GM08714 (cell line): ENCODE measurements around the gene KCNG3.
"Not testable (repeated sequence)": the region's sequence is repeated elsewhere in the genome, so short reads cannot be mapped to it uniquely, and the experiment has no call there.

ENCODE experiments used
- H3K4me3 ChIP-seq: fragments of 200-500 bp; sonication (Bioruptor generic); 2 replicates; pipeline ENCODE4 v1.5.1; 2014; ENCODE audit warnings: mild to moderate bottlenecking, low read length, inconsistent platforms
- ZNF274 ChIP-seq: IDR thresholded peaks from 2 replicates; pipeline ENCODE4 v1.6.1; 2012; ENCODE audit warnings: mild to moderate bottlenecking, low read depth, low read length

Gene KCNG3

DNA sequence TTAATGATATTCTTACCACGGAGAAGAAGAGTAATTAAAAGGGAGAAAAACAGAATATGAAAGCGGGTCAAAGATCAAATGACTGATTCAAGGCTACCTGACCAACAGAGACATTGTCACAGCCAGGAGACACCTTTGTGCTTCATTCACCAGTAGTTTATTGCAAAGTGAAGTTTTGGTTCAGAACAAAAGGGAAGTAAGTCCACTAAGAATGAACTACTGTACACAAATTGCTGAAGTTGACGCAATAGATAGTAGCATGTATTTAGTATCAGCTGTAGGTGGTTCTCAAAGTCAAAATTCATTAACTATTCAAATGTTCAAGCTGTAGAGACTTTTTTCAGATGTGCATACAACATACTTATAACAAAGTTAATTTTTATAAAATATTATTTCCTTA, 68.1 kb downstream of the KCNG3 start:
- TF ChIP-seq ZNF274: no peak
- H3K4me3 ChIP-seq: no peak overlapping the region

DNA sequence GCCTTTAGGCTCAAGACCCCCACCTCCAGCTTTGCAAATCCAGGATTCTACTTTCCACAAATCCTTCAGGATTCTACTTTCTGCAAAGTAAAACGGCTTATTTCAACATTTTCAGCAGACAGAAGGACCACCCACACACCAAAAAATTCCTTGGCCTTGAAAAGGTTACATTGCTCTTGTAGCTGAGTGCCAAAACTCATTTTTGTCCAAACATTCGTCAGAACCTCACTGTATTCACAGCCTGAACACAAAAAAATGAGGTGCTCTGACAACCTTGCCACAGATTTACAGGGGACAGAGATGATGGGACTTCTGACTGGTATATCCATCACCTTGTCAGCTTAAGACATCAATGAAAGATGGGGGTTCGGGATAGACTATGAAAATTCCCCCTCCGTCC, 69.7 kb downstream of the KCNG3 start:
- TF ChIP-seq ZNF274: no peak
- H3K4me3 ChIP-seq: no peak overlapping the region

DNA sequence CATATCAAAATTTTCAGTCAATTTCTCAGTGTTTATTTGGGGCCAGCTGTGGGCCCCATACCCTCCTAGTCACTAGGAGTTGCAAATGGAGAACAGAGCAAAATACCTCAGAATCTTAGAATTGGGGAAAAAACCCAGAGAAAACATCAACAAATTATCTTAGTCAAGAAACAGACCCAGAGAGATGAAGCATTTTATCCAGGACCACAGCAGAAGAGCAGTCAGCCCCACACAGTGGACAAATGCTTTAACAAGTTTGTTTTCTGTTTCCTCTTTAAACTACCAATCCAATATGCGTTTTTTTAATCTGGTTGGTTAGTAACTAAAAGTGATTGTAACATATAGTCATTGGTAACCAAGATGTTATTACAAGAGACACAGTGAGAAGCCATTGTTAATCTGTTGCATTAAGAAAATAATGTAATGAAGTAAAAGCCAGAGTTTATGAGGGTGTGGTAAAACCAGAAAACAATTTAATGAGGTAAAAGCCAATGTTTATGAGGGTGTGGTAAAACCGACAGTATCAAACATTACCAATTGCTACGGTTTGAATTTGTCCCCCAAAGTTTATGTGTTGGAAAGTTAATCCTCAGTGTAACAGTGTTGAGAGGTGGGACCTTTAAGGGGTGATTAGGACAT, 72.1 kb downstream of the KCNG3 start:
- H3K4me3 ChIP-seq: no peak overlapping the region
- TF ChIP-seq ZNF274: no peak

DNA sequence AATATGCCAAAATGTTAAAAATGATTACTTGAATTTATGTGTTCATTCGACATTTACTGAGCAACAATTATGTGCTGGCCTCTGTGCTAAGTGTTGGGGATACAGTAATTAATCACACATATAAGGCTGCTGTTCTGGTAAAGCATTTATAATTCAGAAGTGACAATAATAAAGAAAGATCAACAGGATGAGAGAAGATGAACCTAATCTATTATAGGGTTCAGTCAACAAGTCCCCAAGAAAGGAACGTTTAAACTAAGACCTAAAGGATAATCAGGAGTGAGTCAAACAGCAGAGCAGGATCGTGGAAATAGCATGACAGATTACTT, 72.7 kb downstream of the KCNG3 start:
- no peak for TF ChIP-seq ZNF274
- no peak overlapping the region for H3K4me3 ChIP-seq

DNA sequence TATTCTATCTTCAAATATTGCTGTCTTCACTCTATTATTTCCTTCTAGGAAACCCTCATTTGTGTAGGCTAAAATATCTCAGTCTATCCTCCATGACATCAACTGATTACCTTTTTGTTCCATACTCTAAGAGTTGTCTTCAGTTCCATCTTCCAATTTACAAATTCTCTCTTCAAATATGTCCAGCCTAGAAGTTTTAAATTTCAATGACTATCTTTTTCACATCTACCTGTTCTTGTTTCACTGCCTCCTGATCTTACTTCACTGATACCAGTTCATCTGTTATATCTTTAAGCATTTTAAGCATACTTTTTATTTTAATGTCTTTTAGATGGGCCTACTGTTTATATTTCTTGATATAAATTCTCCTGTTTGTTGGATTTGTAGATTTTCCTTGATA, 79.1 kb downstream of the KCNG3 start:
- TF ChIP-seq ZNF274: no peak
- H3K4me3 ChIP-seq: no peak overlapping the region

DNA sequence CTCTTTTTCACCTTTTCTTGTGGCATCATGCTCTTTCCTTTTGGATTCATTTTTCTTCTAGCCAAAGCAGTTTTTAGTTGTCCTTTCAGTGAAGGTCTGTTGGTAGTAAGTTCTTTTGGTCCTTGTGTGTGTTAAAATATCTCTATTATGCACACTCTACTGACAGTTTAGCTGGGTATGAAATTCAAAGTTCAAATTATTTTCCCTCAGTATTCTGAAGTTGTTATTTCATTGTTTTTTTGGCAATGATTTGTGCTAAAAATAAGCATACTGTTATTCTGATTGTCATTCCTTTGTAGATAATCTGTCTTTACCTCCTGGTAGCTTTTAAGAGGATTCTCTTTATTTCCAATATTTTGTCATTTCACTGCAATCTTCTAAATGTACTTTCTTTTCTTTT, 79.6 kb downstream of the KCNG3 start:
- TF ChIP-seq ZNF274: no peak
- no peak overlapping the region for H3K4me3 ChIP-seq

DNA sequence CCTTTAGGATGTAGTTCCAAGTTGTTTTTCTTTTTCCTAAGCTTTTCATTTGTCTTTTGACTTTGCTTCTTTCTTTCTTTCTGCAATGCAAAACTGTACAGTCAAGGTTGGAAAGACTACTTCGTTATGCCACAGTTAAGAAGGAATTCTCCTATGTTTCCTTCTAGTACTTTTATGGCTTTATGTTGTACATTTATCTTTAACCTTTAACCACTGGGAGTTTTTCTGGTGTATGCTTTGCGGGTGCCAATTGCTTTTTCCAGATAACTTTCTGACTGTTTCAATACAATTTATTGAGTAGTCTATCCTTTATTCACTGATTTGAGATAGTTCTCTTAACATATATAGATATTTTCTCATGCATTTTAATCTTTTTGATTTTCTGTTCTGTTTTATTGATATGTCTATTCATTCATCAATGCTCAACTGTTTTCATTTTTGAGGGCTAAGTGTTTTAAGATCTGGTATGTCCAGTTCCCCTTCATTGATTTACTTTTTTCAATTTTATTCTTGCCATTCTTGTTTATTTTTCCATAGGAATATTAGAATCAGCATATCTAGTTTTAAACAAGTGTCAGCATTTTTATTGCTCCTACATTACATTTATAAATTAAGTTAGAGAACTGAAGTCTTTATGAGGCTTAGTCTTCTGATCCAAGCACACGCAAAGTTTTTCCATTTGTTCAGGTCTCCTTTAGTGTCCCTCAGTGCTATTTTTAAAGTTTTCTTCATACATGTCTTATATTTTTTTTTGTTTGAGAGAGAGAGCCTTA, 82.9 kb downstream of the KCNG3 start:
- TF ChIP-seq ZNF274: no peak
- H3K4me3 ChIP-seq: no peak overlapping the region

DNA sequence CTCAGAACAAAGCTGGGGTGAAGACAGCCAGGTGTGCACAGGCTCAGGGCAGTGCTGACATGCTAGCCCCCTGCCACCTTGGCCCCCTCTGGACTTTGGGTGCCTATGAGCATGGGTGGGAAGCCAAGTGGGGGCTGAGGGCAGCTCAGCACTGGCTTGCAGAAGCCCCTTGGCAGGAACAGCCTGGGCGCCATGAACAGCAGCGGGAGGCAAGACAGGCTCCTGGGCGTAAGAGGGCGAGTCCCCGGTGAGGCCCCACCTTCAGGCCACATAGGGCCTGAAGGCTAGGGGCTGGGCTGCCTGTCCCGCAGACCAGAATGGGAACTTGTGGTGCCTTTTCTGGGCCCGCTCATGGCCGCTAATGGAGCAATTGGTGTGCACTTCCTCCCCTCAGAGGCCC, 85.8 kb downstream of the KCNG3 start:
- no peak for TF ChIP-seq ZNF274
- H3K4me3 ChIP-seq: no peak overlapping the region

DNA sequence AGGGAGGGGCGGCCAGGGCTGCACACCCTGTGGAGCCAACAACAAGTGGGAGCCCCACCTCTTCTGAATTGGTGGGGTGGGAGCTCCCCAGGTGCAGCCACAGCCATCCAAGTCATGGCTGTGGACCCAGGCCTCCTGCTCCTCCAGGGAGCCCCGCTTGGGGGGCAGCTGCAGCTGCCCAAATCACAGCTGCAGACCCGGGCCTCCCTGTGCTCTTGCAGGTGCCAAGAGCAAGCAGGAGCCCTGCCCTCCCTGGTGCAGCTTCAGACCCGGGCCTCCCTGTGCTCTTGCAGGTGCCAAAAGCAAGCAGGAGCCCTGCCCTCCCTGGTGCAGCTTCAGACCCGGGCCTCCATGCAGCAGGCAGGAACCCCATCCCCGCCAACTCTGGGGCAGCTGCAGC, 86.3 kb downstream of the KCNG3 start:
- no peak for TF ChIP-seq ZNF274
- no peak overlapping the region for H3K4me3 ChIP-seq

DNA sequence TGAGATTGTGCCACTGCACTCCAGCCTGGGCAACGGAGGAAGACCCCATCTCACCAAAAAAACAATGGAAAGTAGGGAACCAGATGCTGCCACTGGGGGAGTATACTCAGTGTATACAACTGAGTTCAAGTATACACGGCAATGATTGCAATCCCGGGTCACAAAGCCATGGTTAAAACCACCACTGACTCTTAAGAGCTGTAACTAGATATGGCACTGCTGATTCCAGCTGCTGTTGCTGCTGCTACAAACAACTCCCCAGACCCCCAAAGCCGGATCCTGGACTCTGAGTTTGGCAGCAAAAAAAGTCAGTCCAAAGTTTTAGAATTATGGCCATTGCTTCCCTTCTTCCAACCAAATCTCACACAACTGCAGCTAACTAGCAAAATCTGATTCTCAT, 89.1 kb downstream of the KCNG3 start:
- no peak for TF ChIP-seq ZNF274
- H3K4me3 ChIP-seq: no peak overlapping the region

DNA sequence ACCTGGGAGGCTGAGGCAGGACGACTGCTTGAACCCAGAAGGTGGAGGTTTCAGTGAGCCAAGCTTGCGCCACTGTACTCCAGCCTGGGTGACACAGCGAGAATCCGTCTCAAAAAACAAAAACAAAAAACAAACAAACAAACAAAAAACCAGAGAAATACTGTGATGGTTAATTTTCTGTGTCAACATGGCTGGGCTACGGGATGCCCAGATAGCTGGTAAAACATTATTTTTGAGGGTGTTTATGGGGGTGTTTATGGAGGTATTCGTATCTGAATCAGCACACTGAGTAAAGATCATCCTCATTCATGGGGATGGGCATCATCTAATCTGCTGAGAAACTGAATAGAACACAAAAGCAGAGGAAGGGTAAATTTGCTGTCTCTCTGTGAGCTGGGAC, 92.0 kb downstream of the KCNG3 start:
- TF ChIP-seq ZNF274: no peak
- H3K4me3 ChIP-seq: no peak overlapping the region

DNA sequence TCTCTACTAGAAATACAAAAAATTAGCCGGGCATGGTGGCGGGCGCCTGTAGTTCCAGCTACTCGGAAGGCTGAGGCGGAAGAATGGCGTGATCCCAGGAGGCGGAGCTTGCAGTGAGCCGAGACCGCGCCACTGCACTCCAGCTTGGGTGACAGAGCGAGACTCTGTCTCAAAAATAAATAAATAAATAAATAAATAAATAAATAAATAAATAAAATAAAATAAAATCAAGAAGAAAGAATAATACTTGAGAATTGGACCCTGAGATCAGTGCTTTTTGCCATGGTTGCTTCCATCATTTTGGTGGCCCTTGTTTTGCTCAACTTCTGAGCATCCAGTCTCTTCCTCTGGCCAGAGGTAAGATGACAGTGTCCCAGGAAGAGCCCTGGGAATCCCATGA, 95.7 kb downstream of the KCNG3 start:
- H3K4me3 ChIP-seq: not testable (repeated sequence)

DNA sequence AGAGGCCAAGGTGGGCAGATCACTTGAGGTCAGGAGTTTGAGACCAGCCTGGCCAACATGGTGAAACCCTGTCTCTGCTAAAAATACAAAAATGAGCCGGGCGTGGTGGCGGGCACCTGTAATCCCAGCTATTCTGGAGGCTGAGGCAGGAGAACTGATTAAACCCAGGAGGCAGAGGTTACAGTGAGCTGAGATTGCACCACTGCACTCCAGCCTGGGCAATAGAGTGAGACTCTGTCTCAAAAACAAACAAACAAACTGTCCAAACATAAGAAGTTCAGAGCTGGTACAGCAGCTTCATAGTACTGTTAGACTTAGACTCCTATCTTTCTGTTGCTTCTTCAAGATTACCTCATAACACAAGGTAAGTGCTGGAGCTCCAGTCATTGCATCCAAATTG, 100.5 kb downstream of the KCNG3 start:
- not testable (repeated sequence) for H3K4me3 ChIP-seq

DNA sequence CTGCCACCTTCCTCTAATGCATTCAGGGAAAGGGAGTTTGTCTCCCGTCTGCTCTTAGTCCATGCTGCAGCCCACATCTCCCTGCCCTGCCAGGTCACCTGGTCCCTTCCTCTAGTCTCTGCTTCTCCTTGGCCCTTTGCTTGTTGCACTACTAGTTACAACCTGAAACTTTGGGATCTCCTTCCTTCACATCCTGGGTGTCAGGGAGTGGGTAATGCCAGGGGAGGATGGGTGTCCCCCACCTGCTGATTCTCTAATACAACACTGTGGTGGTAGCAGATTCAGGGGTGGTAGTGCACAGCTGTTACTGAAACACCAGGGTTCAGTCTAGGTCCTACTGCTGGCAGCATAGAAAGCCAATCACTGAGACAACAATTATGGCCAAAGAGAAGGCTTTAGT, 101.6 kb downstream of the KCNG3 start:
- H3K4me3 ChIP-seq: no peak overlapping the region
- no peak for TF ChIP-seq ZNF274
